ENCODE data around the gene CDH9.

The CDH9 gene

GRCh38 chr5:26959290-26959689 is 79.1 kb downstream of the CDH9 start:
- no peak for TF ChIP-seq POLR2AphosphoS5 (IDR thresholded peaks at IDR 0.05; ENCODE audit: low read depth, low read length)

- TF ChIP-seq FOXP2 (optimal IDR thresholded peaks at IDR 0.05; ENCODE audit: borderline replicate concordance, extremely low read depth, extremely low read length, insufficient read depth) (no peak), SIN3A (IDR thresholded peaks at IDR 0.05; ENCODE audit: borderline replicate concordance, insufficient read depth, low read length) (no peak), POLR2AphosphoS5 (IDR thresholded peaks at IDR 0.05; ENCODE audit: low read depth, low read length) (no peak), TAF1 (IDR thresholded peaks at IDR 0.05; ENCODE audit: borderline replicate concordance, insufficient read depth, low read length) (no peak), REST (IDR thresholded peaks at IDR 0.05; ENCODE audit: insufficient read depth in 1 of 2, low read depth in 2 of 2, low read length in 2 of 2) (no peak)
Measured at GRCh38 chr5:26955161-26955560, 83.2 kb downstream of the CDH9 start.

GRCh38 chr5:26948921-26949320 is 89.5 kb downstream of the CDH9 start:
- no peak for TF ChIP-seq SIN3A (IDR thresholded peaks at IDR 0.05; ENCODE audit: borderline replicate concordance, insufficient read depth, low read length)

GRCh38 chr5:26945901-26946300 is 92.5 kb downstream of the CDH9 start:
- TF ChIP-seq TAF1 (IDR thresholded peaks at IDR 0.05; ENCODE audit: borderline replicate concordance, insufficient read depth, low read length) (no peak), SIN3A (IDR thresholded peaks at IDR 0.05; ENCODE audit: borderline replicate concordance, insufficient read depth, low read length) (no peak)

- TF ChIP-seq POLR2AphosphoS5 (IDR thresholded peaks at IDR 0.05; ENCODE audit: low read depth, low read length) (no peak), FOXP2 (optimal IDR thresholded peaks at IDR 0.05; ENCODE audit: borderline replicate concordance, extremely low read depth, extremely low read length, insufficient read depth) (no peak), SIN3A (IDR thresholded peaks at IDR 0.05; ENCODE audit: borderline replicate concordance, insufficient read depth, low read length) (no peak), TAF1 (IDR thresholded peaks at IDR 0.05; ENCODE audit: borderline replicate concordance, insufficient read depth, low read length) (no peak), REST (IDR thresholded peaks at IDR 0.05; ENCODE audit: insufficient read depth in 1 of 2, low read depth in 2 of 2, low read length in 2 of 2) (no peak)
Measured at GRCh38 chr5:26942481-26942880, 95.9 kb downstream of the CDH9 start.

- TF ChIP-seq SIN3A (IDR thresholded peaks at IDR 0.05; ENCODE audit: borderline replicate concordance, insufficient read depth, low read length) (no peak), FOXP2 (optimal IDR thresholded peaks at IDR 0.05; ENCODE audit: borderline replicate concordance, extremely low read depth, extremely low read length, insufficient read depth) (no peak), REST (IDR thresholded peaks at IDR 0.05; ENCODE audit: insufficient read depth in 1 of 2, low read depth in 2 of 2, low read length in 2 of 2) (no peak), TAF1 (IDR thresholded peaks at IDR 0.05; ENCODE audit: borderline replicate concordance, insufficient read depth, low read length) (no peak), POLR2AphosphoS5 (IDR thresholded peaks at IDR 0.05; ENCODE audit: low read depth, low read length) (no peak)
Measured at GRCh38 chr5:26940994-26941393, 97.4 kb downstream of the CDH9 start.

- TF ChIP-seq REST (IDR thresholded peaks at IDR 0.05; ENCODE audit: insufficient read depth in 1 of 2, low read depth in 2 of 2, low read length in 2 of 2) (no peak), SIN3A (IDR thresholded peaks at IDR 0.05; ENCODE audit: borderline replicate concordance, insufficient read depth, low read length) (no peak), FOXP2 (optimal IDR thresholded peaks at IDR 0.05; ENCODE audit: borderline replicate concordance, extremely low read depth, extremely low read length, insufficient read depth) (no peak), TAF1 (IDR thresholded peaks at IDR 0.05; ENCODE audit: borderline replicate concordance, insufficient read depth, low read length) (no peak), POLR2AphosphoS5 (IDR thresholded peaks at IDR 0.05; ENCODE audit: low read depth, low read length) (no peak)
Measured at GRCh38 chr5:26932238-26932637, 106.1 kb downstream of the CDH9 start.

Data from PFSK-1 (cell line).